GM18951 (cell line): Measurements from ENCODE around the gene MAFG.
"Not testable (repeated sequence)": the region's sequence is repeated elsewhere in the genome, so short reads cannot be mapped to it uniquely, and the experiment has no call there.

ENCODE experiments used
- POLR2A ChIP-seq: IDR thresholded peaks from 4 replicates; pipeline ENCODE4 v1.6.1; 2011; ENCODE audit warnings: mild to moderate bottlenecking; ENCODE audit not compliant: insufficient read length, insufficient read depth; ENCODE audit errors: extremely low read depth
- in situ Hi-C: fragments of 300-500 bp; cut with MboI; formaldehyde crosslinking; loops from one replicate; pipeline ENCODE4 v1.12.0; 2022; ENCODE audit warnings: low sequenced_read_pairs, mixed read lengths, inconsistent platforms; ENCODE audit not compliant: unreplicated experiment

MAFG gene

DNA sequence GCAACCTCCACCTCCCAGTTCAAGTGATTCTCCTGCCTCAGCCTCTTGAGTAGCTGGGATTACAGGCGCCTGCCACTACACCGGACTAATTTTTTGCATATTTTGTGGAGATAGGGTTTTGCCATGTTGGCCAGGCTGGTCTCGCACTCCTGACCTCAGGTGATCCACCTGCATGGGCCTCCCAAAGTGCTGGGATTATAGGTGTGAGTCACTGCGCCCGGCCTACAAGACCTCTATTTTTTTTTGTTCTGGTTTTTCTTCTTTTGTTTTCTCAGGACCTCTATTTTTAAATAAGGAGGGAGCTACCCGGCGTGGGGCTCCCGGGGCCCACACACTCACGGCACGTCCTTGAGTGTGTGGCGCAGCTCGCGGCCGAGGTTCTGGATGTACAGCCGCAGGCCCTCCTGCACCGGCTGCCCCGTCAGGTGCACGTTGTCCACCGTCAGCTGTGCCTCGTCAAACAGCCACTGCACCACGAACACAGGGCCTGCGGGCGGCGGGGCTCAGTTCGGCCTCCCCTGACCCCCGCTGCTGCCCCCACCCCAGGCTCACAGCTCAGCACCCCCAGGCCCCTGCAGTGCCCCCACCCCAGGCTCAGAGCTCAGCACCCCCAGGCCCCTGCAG is 27.6 kb upstream of the MAFG start:
- in situ Hi-C loops, result no loop called here
- no peak for TF ChIP-seq POLR2A

DNA sequence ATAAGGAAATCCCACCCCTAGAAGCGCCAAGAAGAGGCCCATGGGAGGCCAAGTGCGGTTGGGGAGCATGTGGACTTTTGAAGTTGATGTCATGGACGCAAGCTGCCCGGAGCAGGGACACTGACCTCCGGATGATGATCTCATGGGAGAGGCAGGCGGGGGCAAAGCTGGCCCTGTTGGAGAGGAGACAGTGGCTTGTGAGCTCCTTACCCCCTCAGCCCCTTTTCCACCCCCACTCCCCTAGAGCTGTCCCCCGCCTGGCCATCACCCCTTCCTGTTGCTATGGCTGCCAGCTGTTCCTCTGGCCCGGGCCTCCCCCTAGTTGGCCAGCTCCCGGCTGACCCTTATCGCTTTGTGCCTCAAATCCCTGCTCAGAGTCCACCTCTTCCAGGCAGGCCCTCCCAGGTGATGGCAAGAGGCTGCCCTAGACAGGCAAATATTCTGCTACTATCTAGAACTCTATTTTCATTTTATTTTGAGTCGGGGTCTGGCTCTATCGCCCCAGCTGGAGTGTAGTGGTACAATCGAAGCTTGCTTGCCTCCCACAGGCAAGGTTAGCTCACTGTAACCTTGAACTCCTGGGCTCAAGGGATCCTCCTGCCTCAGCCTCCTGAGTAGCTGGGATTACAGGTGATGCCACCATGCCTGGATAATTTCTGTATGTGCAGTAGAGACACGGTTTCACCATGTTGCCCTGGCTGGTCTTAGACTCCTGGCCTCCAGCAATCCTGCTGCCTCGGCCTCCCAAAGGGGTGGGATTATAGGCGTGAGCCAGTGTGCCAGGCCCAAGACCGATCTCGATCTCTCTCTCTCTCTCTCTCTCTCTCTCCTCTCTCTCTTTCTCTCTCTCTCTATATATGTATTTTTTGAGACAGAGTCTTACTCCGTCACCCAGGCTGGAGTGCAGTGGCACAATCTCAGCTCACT is 26.9 kb upstream of the MAFG start:
- TF ChIP-seq POLR2A, result no peak
- in situ Hi-C loops, result no loop called here

DNA sequence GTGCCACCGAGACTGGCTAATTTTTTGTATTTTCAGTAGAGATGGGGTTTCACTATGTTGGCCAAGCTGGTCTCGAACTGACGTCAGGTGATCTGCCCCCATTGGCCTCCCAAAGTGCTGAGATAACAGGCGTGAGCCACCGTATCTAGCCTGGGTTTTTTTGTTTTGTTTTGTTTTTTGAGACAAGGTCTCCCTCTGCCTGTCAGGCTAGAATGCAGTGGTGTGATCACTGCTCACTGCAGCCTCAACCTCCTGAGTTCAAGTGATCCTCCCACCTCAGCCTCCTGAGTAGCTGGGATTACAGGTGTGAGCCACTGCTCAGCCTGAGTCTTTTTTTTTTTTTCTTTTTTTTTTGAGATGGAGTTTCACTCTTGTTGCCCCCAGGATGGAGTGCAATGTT is 25.9 kb upstream of the MAFG start:
- in situ Hi-C loops, result not testable (repeated sequence)

DNA sequence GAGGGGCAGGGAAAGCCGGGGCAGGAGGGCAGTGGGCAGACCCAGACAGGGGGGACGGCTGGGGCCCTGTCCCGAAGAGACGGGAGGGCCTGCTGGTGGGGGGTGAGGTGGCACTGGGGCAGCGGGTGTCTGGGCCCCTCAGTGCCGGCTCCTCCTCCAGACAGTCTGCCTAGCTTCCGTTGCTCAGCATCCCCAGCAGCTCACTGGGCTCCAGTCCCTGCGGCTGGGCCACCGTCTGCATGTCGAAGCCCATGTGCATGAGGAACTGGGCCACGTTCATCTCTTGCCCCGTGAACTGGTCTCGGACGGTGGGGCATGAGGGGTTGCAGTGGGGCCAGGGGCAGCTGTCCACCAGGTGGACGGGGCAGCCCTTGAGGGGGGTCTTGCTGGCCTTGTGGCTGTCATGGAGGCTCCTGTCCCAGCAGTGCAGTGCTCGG is 25.3 kb upstream of the MAFG start:
- TF ChIP-seq POLR2A, result no peak
- in situ Hi-C loops, result no loop called here

DNA sequence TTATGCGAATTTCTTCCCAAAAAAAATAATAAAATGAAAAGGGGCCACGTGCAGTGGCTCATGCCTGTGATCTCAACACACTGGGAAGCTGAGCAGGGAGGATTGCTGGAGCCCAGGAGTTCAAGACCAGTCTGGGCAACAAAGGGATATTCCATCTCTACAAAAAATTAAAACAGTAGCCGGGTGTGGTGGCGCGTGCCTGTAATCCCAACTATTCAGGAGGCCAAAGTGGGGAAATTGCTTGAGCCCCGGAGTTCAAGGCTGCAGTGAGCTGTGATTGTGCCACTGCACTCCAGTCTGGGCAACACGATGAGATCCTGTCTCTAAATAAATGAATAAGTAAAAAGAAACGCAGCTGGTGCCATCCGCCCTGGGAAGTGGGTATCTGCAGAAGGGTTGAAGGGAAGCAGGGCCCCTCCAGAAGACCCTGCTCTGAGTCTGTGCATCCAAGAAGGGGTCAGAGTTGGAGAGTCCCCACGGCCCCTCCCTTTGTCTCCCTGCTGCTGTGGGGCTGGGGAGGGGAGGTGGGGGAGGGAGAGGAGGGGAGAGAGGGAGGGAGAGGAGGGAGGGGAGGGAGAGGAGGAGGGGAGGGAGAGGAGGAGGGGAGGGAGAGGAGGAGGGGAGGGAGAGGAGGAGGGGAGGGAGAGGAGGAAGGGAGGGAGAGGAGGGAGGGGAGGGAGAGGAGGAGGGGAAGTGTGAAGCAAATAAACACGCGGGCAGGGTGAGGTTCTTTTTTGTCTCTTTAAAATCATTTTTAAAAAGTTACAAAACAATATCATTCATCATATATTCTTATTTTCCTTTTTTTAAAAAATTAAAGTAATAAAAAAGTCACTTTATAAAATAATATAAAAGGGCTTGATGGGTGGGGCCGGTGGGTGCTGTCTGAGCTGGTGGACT is 24.5 kb upstream of the MAFG start:
- in situ Hi-C loops, result no loop called here
- TF ChIP-seq POLR2A, result no peak

DNA sequence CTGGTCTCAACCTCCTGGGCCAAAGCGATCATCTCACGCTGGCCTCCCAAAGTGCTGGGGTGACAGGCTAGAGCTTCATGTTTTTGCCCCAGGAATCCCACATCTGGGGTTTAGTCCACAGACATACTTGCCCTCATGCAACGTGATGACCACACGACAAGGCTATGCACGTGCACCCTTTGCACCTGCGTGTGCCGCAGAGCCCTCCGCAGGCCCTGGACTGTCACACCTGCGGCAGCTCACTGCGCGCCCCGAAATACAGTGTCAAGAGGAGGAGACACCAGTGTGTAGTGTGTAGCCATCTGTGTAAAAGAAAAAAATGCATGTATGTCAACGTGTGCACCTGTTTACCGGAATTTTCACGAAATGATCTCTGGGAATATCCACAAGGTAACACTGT is 23.0 kb upstream of the MAFG start:
- in situ Hi-C loops, result no loop called here
- no peak for TF ChIP-seq POLR2A

DNA sequence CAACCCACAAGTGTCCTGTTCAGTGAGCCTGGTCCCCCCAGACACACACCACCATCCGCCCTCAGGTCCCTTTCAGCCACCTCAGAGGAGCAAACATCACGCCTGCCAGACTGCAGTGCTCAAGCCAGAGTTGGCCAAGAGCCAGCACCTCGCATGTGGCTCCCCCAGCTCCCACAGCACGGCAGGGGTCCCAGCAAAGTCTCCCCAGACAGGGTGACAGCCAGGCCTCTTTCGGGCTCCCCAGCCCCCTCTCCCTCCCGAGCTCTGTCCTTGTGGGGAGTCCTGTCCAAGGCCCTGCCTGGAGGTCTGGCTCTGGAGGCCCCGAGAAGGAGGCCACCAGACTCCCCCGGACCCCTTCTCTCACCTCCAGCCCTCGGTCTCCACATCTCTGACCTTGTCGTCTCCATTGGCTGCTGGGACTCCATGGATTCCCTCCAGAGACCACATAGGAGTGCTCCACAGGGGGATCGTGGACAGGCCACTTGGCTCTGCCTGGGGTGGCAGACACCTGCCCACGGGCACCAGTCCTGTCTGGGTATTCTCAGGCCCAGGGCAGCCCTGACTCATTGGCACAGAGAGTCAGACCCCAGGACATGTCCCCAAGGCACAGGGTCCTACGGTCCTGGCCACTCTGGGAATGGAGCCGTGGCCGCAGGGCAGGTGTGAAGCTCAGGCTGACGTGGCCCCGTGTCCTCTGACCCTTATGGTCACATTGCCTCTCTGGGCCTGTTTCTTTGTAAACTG is 21.3 kb upstream of the MAFG start:
- no peak for TF ChIP-seq POLR2A
- in situ Hi-C loops, result no loop called here

DNA sequence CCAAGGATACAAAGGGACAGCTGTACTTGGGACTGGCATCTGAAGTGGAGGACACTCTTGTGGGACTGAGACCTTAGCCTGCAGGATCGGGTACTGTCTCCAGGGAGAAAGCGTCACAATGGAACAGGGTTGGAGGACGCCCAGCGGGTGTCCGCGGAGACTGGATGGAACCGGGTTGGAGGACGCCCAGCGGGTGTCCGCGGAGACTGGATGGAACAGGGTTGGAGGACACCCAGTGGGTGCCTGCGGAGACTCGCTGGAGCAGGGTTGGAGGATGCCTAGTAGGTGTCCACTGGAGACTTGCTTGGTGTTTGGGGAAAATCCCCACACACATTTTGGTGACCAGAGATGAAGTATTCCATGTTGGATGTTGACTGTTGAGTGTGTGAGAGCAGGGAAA is 19.7 kb upstream of the MAFG start, which contains the start of gene MYADML2:
MYADML2 (minus strand) TSS at position 45 of the 400 bp plus-strand sequence. CDS start 5,492 bp downstream, outside the sequence.
- TF ChIP-seq POLR2A, result no peak
- in situ Hi-C loops, result no loop called here

DNA sequence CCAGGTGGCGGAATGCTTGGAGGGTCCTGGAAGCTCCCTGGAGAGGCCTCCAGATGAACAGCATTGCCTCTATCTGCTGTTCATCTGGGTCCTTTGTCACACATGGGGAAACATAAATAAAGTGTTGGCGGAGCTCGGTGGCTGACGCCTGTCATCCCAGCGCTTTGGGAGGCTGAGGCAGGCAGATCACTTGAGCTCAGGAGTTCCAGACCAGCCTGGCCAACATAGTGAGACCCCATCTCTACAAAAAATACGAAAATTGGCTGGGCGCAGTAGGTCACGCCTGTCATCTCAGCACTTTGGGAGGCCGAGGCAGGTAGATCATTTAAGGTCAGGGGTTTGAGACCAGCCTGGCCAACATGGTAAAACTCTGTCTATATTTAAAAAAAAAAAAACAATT is 17.3 kb upstream of the MAFG start:
- in situ Hi-C loops, result no loop called here
- TF ChIP-seq POLR2A, result no peak

DNA sequence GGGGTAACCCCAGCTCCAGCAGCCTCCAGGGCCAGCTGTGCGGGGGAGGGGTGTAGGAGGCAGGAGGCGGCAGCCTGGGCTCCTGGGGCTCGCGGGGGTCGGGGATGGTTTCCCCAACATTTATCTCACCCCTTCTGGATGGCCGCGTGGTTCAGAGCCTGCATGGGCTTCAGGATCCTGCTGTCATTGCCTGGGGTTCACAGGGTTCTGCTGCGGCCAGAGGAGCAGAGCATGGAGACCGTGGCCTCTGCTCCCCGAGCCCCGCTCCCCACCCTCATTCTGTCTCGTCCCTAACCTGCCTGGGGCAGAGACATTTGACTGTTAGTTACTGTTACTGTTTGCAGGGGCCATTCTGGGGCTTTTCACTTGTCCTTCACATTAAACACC is 14.6 kb upstream of the MAFG start:
- in situ Hi-C loops, result no loop called here
- no peak for TF ChIP-seq POLR2A

DNA sequence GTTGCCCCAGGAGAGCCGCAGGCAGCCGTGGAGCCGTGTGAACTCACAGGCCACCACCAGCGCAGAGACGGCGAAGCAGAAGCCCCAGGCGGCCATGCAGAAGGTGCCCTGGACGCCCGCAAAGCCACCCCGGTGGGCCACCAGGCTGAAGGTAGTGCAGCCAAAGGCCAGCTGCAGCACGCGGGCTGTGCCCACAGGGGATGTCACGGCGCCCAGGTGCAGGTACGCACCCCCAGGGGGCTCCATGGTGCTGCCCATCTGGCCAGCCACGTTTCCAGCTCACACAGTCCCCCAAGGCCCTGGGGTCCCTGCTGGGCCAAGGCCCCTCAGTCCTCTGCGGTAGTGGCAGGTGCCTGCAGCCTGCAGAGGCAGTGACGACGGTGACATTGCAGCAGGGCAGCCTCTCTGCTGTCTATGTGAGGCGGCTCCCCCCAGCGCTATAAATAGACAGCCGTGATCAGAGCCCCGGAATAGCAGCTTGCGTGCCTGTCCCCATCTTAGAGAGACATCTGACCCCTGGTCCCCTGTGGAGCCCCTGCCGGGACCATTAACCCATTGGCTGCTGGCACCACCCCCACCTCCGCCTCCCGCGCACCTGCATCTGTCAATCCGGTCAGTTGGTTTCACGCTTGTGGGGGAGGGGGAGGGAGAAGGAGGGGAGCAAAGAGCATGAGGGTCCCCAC is 14.1 kb upstream of the MAFG start:
- in situ Hi-C loops, result no loop called here
- no peak for TF ChIP-seq POLR2A
